Neural progenitor cell (in vitro differentiated cells): ENCODE results near the gene ZIM2. TPM values are rescaled to one million over a fixed set of nuclear protein-coding genes. Genes with fewer than 3 reads are reported as not detected.

Experiments used
- DNase-seq: peaks from one replicate; pipeline ENCODE4 v3.0.0-alpha.2; 2016; ENCODE audit warnings: low spot score
- H2AFZ ChIP-seq: fragments of 200-600 bp; sonication (generic); replicated peaks from 2 replicates; pipeline ENCODE4 v1.6.1; 2016; ENCODE audit warnings: antibody characterized with exemption
- H3F3A ChIP-seq: fragments of 200-600 bp; sonication (generic); 2 replicates; pipeline ENCODE4 v1.6.1; 2016; ENCODE audit warnings: antibody characterized with exemption, low read depth
- H3K27ac ChIP-seq: fragments of 200-600 bp; sonication (generic); 2 replicates; pipeline ENCODE4 v1.5.1; 2016; ENCODE audit warnings: mild to moderate bottlenecking
- H3K27me3 ChIP-seq: fragments of 200-600 bp; sonication (generic); 2 replicates; pipeline ENCODE4 v1.6.1; 2016; ENCODE audit warnings: mild to moderate bottlenecking, moderate library complexity
- H3K36me3 ChIP-seq: fragments of 200-600 bp; sonication (generic); 2 replicates; pipeline ENCODE4 v1.5.1; 2016
- H3K4me1 ChIP-seq: fragments of 200-600 bp; sonication (generic); 2 replicates; pipeline ENCODE4 v1.6.1; 2016; ENCODE audit warnings: mixed run types
- H3K4me2 ChIP-seq: fragments of 200-600 bp; sonication (generic); 2 replicates; pipeline ENCODE4 v1.6.1; 2016
- H3K4me3 ChIP-seq: fragments of 200-600 bp; sonication (generic); 2 replicates; pipeline ENCODE4 v1.5.1; 2016
- H3K79me2 ChIP-seq: fragments of 200-600 bp; sonication (generic); 2 replicates; pipeline ENCODE4 v1.6.1; 2016; ENCODE audit warnings: low read depth
- H3K9ac ChIP-seq: fragments of 200-600 bp; sonication (generic); 2 replicates; pipeline ENCODE4 v1.6.1; 2016
- H3K9me3 ChIP-seq: fragments of 200-600 bp; sonication (generic); 2 replicates; pipeline ENCODE4 v1.5.1; 2016; ENCODE audit warnings: low read depth
- H4K20me1 ChIP-seq: fragments of 200-600 bp; sonication (generic); 2 replicates; pipeline ENCODE4 v1.6.1; 2016; ENCODE audit warnings: low read depth
- H3K27ac Mint-ChIP-seq: 3 replicates; pipeline ENCODE4 v1.8.0; 2021; ENCODE audit warnings: mixed read lengths
- H3K27me3 Mint-ChIP-seq: 2 replicates; pipeline ENCODE4 v1.8.0; 2022; ENCODE audit warnings: low read depth, mild to moderate bottlenecking, inconsistent platforms, moderate library complexity, mixed read lengths; ENCODE audit not compliant: insufficient read depth
- H3K36me3 Mint-ChIP-seq: 3 replicates; pipeline ENCODE4 v1.8.0; 2021; ENCODE audit warnings: mixed read lengths
- H3K4me1 Mint-ChIP-seq: 3 replicates; pipeline ENCODE4 v1.8.0; 2021; ENCODE audit warnings: mixed read lengths
- H3K4me3 Mint-ChIP-seq: 3 replicates; pipeline ENCODE4 v1.8.0; 2021; ENCODE audit warnings: mild to moderate bottlenecking, moderate library complexity, mixed read lengths
- H3K9me3 Mint-ChIP-seq: 3 replicates; pipeline ENCODE4 v1.8.0; 2020; ENCODE audit warnings: mixed read lengths
- EZH2 ChIP-seq: fragments of 200-600 bp; sonication (generic); IDR thresholded peaks from 2 replicates; pipeline ENCODE4 v1.6.1; 2017; ENCODE audit warnings: antibody characterized with exemption, mild to moderate bottlenecking, moderate library complexity
- EZH2phosphoT487 ChIP-seq: fragments of 200-600 bp; sonication (generic); IDR thresholded peaks from 2 replicates; pipeline ENCODE4 v1.6.1; 2017; ENCODE audit warnings: antibody characterized with exemption
- total RNA-seq: library from RNA; depleted of rRNA; stranded (reverse); fragments of >200 nt; gene quantifications from 2 replicates; pipeline ENCODE4 v1.2.3, GENCODE V29; 2015; ENCODE audit warnings: low replicate concordance
- TF ChIP-seq, protein P1 (sequence below): fragments of 200-600 bp; sonication (generic); IDR thresholded peaks from 2 replicates; pipeline ENCODE4 v1.5.1; 2017; ENCODE audit warnings: antibody characterized with exemption, mild to moderate bottlenecking

Gene ZIM2
- total RNA-seq, 1 donor from 2014 or later = not detected

DNA sequence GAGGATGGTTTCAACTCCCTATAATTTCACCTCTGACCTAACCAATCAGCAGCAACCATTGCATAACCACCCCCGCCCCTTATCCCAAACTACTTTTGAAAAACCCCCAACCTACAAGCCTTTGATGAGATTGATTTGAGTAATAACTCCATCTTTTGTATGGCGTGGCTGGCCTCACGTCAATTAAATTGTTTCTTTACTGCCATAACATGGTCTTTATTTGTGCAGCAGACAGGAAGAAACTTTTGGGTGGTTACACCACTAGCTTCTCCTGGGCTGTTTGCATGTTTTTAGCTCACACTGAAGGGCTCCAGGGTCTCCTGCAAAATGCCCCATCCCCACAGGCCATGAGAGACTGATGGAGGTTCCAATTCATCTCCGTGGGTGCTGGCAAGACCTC lies 34.0 kb upstream of the ZIM2 start:
- H3K4me3 ChIP-seq = no peak overlapping the region
- no peak overlapping the region for H3K9ac ChIP-seq
- H4K20me1 ChIP-seq = no peaks in the 10 kb centered on the region
- H3K36me3 ChIP-seq = no peaks in the 10 kb centered on the region
- H2AFZ ChIP-seq = no peak overlapping the region
- peaks cover 2% of the 10 kb centered on the region for H3K36me3 Mint-ChIP-seq
- peaks cover 79% of the 10 kb centered on the region for H3K9me3 Mint-ChIP-seq
- no peak overlapping the region for H3K4me3 Mint-ChIP-seq
- H3K27ac Mint-ChIP-seq = no peak overlapping the region
- no peaks in the 10 kb centered on the region for H3K4me1 Mint-ChIP-seq
- no peak overlapping the region for H3K27ac ChIP-seq
- no peaks in the 10 kb centered on the region for H3K27me3 ChIP-seq
- H3F3A ChIP-seq = no peaks in the 10 kb centered on the region
- no peak overlapping the region for H3K4me2 ChIP-seq
- no peaks in the 10 kb centered on the region for H3K4me1 ChIP-seq
- H3K27me3 Mint-ChIP-seq = peaks cover 8% of the 10 kb centered on the region
- no peaks in the 10 kb centered on the region for H3K79me2 ChIP-seq
- peaks cover 17% of the 10 kb centered on the region for H3K9me3 ChIP-seq
- DNase-seq = no peak
- TF ChIP-seq EZH2phosphoT487 (no peak), EZH2 (no peak)
- TF ChIP-seq, protein P1, sequence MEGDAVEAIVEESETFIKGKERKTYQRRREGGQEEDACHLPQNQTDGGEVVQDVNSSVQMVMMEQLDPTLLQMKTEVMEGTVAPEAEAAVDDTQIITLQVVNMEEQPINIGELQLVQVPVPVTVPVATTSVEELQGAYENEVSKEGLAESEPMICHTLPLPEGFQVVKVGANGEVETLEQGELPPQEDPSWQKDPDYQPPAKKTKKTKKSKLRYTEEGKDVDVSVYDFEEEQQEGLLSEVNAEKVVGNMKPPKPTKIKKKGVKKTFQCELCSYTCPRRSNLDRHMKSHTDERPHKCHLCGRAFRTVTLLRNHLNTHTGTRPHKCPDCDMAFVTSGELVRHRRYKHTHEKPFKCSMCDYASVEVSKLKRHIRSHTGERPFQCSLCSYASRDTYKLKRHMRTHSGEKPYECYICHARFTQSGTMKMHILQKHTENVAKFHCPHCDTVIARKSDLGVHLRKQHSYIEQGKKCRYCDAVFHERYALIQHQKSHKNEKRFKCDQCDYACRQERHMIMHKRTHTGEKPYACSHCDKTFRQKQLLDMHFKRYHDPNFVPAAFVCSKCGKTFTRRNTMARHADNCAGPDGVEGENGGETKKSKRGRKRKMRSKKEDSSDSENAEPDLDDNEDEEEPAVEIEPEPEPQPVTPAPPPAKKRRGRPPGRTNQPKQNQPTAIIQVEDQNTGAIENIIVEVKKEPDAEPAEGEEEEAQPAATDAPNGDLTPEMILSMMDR = no peak

- Mint-ChIP-seq H3K27ac (no peak overlapping the region), H3K4me3 (peak overlapping the region; percentile 59), H3K9me3 (peaks cover 80% of the 10 kb centered on the region), H3K36me3 (peaks cover 2% of the 10 kb centered on the region), H3K27me3 (peaks cover 8% of the 10 kb centered on the region), H3K4me1 (no peaks in the 10 kb centered on the region)
- H3K79me2 ChIP-seq = no peaks in the 10 kb centered on the region
- H4K20me1 ChIP-seq = no peaks in the 10 kb centered on the region
- no peak overlapping the region for H3K4me2 ChIP-seq
- DNase-seq = no peak
- H2AFZ ChIP-seq = no peak overlapping the region
- no peaks in the 10 kb centered on the region for H3K4me1 ChIP-seq
- H3K36me3 ChIP-seq = no peaks in the 10 kb centered on the region
- no peak overlapping the region for H3K9ac ChIP-seq
- no peaks in the 10 kb centered on the region for H3K27me3 ChIP-seq
- peaks cover 17% of the 10 kb centered on the region for H3K9me3 ChIP-seq
- H3F3A ChIP-seq = no peaks in the 10 kb centered on the region
- H3K4me3 ChIP-seq = no peak overlapping the region
- TF ChIP-seq EZH2phosphoT487 = no peak
- TF ChIP-seq, protein P1 = no peak
- no peak for TF ChIP-seq EZH2
- no peak overlapping the region for H3K27ac ChIP-seq
Measured at GRCh38 chr19:56873493-56873892, 33.0 kb upstream of the ZIM2 start.

DNA sequence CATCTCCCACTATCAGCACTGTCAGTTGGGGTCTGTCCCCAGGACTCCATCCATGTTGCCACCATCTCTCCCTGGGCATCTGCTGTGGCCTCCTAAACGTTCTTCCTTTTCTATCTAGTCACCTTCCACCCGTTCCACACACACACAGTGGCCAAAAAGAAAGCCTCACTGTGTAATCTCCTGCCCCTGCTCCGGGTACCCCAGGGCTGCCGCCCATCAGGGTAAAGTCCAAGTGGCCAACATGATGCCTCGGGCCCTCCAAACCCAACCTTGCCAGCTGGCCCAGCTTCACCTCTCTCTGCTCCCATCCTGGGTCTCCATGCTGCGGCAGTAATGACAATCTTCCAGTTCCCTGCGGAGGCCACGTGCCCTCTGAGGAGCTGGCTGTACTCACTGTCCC lies 29.4 kb upstream of the ZIM2 start:
- H3K27me3 Mint-ChIP-seq = peaks cover 10% of the 10 kb centered on the region
- Histone ChIP-seq H2AFZ (no peak overlapping the region), H3K79me2 (no peaks in the 10 kb centered on the region), H3K4me2 (no peak overlapping the region), H3K4me3 (no peak overlapping the region), H3K4me1 (no peaks in the 10 kb centered on the region), H3K36me3 (no peaks in the 10 kb centered on the region), H3F3A (no peaks in the 10 kb centered on the region), H3K9ac (no peak overlapping the region), H3K27me3 (no peaks in the 10 kb centered on the region), H3K27ac (no peak overlapping the region), H4K20me1 (no peaks in the 10 kb centered on the region), H3K9me3 (peaks cover 14% of the 10 kb centered on the region)
- no peaks in the 10 kb centered on the region for H3K4me1 Mint-ChIP-seq
- H3K9me3 Mint-ChIP-seq = peaks cover 73% of the 10 kb centered on the region
- TF ChIP-seq, protein P1 = no peak
- TF ChIP-seq EZH2 (no peak), EZH2phosphoT487 (no peak)
- H3K4me3 Mint-ChIP-seq = peak overlapping the region; percentile 22
- H3K36me3 Mint-ChIP-seq = peaks cover 2% of the 10 kb centered on the region
- H3K27ac Mint-ChIP-seq = no peak overlapping the region
- DNase-seq = no peak
